Esophagus muscularis mucosa (tissue), 3 donors: ENCODE measurements around the gene EMC8.

ENCODE experiments used
- CTCF ChIP-seq, 3 experiments: fragments of 200-600 bp in 2 of 3; fragments of 450-650 bp in 1 of 3; sonication (generic) in 2 of 3; IDR thresholded peaks; one replicate each; pipeline ENCODE4 v1.5.1; 2017 to 2019; ENCODE audit warnings: antibody characterized with exemption in 3 of 3, mild to moderate bottlenecking in 2 of 3, moderate library complexity in 1 of 3
- POLR2A ChIP-seq: fragments of 450-650 bp; IDR thresholded peaks from one replicate; pipeline ENCODE4 v1.6.1; 2017; ENCODE audit warnings: antibody characterized with exemption, moderate library complexity, mild to moderate bottlenecking, low read depth

- TF ChIP-seq CTCF (IDR thresholded peaks at IDR 0.05) (no peak), POLR2A (no peak)
Observed at GRCh38 chr16:85848986-85849385, 49.6 kb upstream of the EMC8 start.
